A673 (cell line): ENCODE data around the gene ANKZF1. TPM values are rescaled to one million over a fixed set of nuclear protein-coding genes. Genes with fewer than 3 reads are reported as not detected.

Experiments used
- BruUV-seq: library from RNA; stranded (reverse); fragments of 400-500 nt; replicated peaks from 2 replicates; lab custom pipeline; 2021; lab: Mats Ljungman, UMichigan
- CTCF ChIA-PET: fragments of 300-600 bp; sonication (Branson Sonifier 250); formaldehyde crosslinking; loops from one replicate; lab custom pipeline; 2022; ENCODE audit warnings: antibody characterized with exemption; lab: Charles Lee
- POLR2A ChIA-PET: fragments of 300-600 bp; sonication (Branson Sonifier 250); formaldehyde crosslinking; loops from one replicate; lab custom pipeline; 2022; ENCODE audit warnings: antibody characterized with exemption; ENCODE audit not compliant: low non-redundant PET; lab: Charles Lee
- DNase-seq: peaks from one replicate; pipeline ENCODE4 v3.0.0-alpha.2; 2015; ENCODE audit warnings: low spot score
- H3K27ac ChIP-seq: fragments of 200-600 bp; sonication (generic); 2 replicates; pipeline ENCODE4 v1.5.1; 2016; ENCODE audit warnings: mixed run types, low read depth, mild to moderate bottlenecking, mixed read lengths, antibody characterized with exemption, low read length; ENCODE audit not compliant: poor library complexity, severe bottlenecking
- H3K27me3 ChIP-seq: fragments of 200-600 bp; sonication (generic); replicated peaks from 2 replicates; pipeline ENCODE4 v1.6.1; 2017; ENCODE audit warnings: mixed run types, low read depth, mild to moderate bottlenecking, mixed read lengths, antibody characterized with exemption, low read length; ENCODE audit not compliant: insufficient read depth, poor library complexity
- H3K36me3 ChIP-seq: fragments of 200-600 bp; sonication (generic); 2 replicates; pipeline ENCODE4 v1.6.1; 2016; ENCODE audit warnings: mixed run types, mild to moderate bottlenecking, mixed read lengths, antibody characterized with exemption, low read length; ENCODE audit not compliant: insufficient read depth, poor library complexity, severe bottlenecking
- H3K4me1 ChIP-seq: fragments of 200-600 bp; sonication (generic); 2 replicates; pipeline ENCODE4 v1.6.1; 2017; ENCODE audit warnings: mixed run types, mild to moderate bottlenecking, mixed read lengths, antibody characterized with exemption, low read length; ENCODE audit not compliant: insufficient read depth, poor library complexity, severe bottlenecking
- H3K4me3 ChIP-seq: fragments of 200-600 bp; sonication (generic); 2 replicates; pipeline ENCODE4 v1.5.1; 2016; ENCODE audit warnings: low read depth, mixed run types, mild to moderate bottlenecking, mixed read lengths, low read length; ENCODE audit not compliant: poor library complexity, severe bottlenecking
- H3K9me3 ChIP-seq: fragments of 200-600 bp; sonication (generic); 2 replicates; pipeline ENCODE4 v1.6.1; 2016; ENCODE audit warnings: mixed run types, low read depth, mild to moderate bottlenecking, mixed read lengths, antibody characterized with exemption, low read length; ENCODE audit not compliant: poor library complexity, severe bottlenecking
- EZH2 ChIP-seq: fragments of 200-600 bp; sonication (generic); IDR thresholded peaks from 2 replicates; pipeline ENCODE4 v1.6.1; 2017; ENCODE audit warnings: borderline replicate concordance, low read depth, mild to moderate bottlenecking, mixed read lengths, antibody characterized with exemption, low read length; ENCODE audit not compliant: poor library complexity, severe bottlenecking
- intact Hi-C: fragments of 100-400 bp; cut with micrococcal nuclease; formaldehyde crosslinking; loops from one replicate; pipeline ENCODE4 v1.10.0; 2022; ENCODE audit not compliant: unreplicated experiment
- total RNA-seq: library from RNA; stranded (reverse); gene quantifications from 2 replicates; pipeline ENCODE4 v1.2.3, GENCODE V29; 2021
- TF ChIP-seq, protein P1 (sequence below): fragments of 300-800, 200-600 bp; sonication (generic); conservative IDR thresholded peaks from 2 replicates; pipeline ENCODE4 v1.5.1; 2017; ENCODE audit warnings: low read depth, mild to moderate bottlenecking, antibody characterized with exemption, low read length, moderate library complexity, mixed read lengths

The ANKZF1 gene
- total RNA-seq, 1 experiment from 2014 or later: 30.6 TPM

GRCh38 chr2:219251656-219252055 lies 22.1 kb downstream of the ANKZF1 start:
- no peak for DNase-seq
- BruUV-seq: no TSS peak
- H3K4me1 ChIP-seq: peaks cover 37% of the 10 kb centered on the region
- no peak overlapping the region for H3K27ac ChIP-seq
- CTCF ChIA-PET: no interaction called here
- TF ChIP-seq, protein P1, sequence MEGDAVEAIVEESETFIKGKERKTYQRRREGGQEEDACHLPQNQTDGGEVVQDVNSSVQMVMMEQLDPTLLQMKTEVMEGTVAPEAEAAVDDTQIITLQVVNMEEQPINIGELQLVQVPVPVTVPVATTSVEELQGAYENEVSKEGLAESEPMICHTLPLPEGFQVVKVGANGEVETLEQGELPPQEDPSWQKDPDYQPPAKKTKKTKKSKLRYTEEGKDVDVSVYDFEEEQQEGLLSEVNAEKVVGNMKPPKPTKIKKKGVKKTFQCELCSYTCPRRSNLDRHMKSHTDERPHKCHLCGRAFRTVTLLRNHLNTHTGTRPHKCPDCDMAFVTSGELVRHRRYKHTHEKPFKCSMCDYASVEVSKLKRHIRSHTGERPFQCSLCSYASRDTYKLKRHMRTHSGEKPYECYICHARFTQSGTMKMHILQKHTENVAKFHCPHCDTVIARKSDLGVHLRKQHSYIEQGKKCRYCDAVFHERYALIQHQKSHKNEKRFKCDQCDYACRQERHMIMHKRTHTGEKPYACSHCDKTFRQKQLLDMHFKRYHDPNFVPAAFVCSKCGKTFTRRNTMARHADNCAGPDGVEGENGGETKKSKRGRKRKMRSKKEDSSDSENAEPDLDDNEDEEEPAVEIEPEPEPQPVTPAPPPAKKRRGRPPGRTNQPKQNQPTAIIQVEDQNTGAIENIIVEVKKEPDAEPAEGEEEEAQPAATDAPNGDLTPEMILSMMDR: no peak
- TF ChIP-seq EZH2: no peak
- H3K4me3 ChIP-seq: peak overlapping the region; percentile 71
- H3K36me3 ChIP-seq: peaks cover 10% of the 10 kb centered on the region
- POLR2A ChIA-PET: no interaction called here
- no peaks in the 10 kb centered on the region for H3K9me3 ChIP-seq
- H3K27me3 ChIP-seq: peaks cover 22% of the 10 kb centered on the region
- intact Hi-C loops: no loop called here

DNA sequence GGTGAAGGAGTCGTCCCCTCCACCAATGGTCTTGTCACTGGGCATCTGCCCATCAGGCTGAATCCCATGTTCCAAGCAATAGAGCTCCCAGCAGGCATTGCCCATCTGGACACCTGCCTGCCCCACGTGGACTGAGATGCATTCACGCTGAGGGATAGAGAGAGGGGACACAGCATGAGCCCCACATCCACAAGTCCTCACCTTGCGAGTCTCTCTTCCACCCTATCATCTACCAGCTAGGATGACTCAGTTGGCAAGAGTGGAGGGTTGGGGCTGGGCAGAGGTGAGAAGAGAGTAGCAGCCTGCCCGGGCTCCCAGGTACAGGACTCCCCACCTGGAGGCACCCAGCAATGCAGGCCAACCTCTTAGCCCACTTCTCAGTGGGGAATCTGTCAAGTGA lies 22.5 kb downstream of the ANKZF1 start:
- intact Hi-C loops: no loop called here

GRCh38 chr2:219252570-219252899 lies 22.9 kb downstream of the ANKZF1 start:
- POLR2A ChIA-PET: no interaction called here
- peaks cover 22% of the 10 kb centered on the region for H3K27me3 ChIP-seq
- intact Hi-C loops: no loop called here
- CTCF ChIA-PET: interaction anchor here (0.6 to 1.1 kb wide), 3 partner anchors 26 to 80 kb away, joined by 6 to 10 read pairs (median 8); no protein-coding TSS in a partner anchor
- DNase-seq: no peak
- BruUV-seq: TSS peak; percentile 41
- H3K4me3 ChIP-seq: peak overlapping the region; percentile 71
- no peak for TF ChIP-seq EZH2
- TF ChIP-seq, protein P1: no peak
- peaks cover 37% of the 10 kb centered on the region for H3K4me1 ChIP-seq
- no peaks in the 10 kb centered on the region for H3K9me3 ChIP-seq
- H3K36me3 ChIP-seq: peaks cover 5% of the 10 kb centered on the region
- H3K27ac ChIP-seq: peak overlapping the region; percentile 62

More for the DNA sequence above, 22.5 kb downstream of the ANKZF1 start:
- H3K4me3 ChIP-seq: peak overlapping the region; percentile 71
- H3K27ac ChIP-seq: no peak overlapping the region
- BruUV-seq: no TSS peak
- ChIA-PET CTCF (interaction anchor here (1.1 kb wide), 1 partner anchor 26 kb away, joined by 10 read pairs; no protein-coding TSS in a partner anchor), POLR2A (no interaction called here)
- no peaks in the 10 kb centered on the region for H3K9me3 ChIP-seq
- H3K27me3 ChIP-seq: peaks cover 22% of the 10 kb centered on the region
- peaks cover 6% of the 10 kb centered on the region for H3K36me3 ChIP-seq
- no peak for DNase-seq
- TF ChIP-seq, protein P1: no peak
- TF ChIP-seq EZH2: no peak
- peaks cover 37% of the 10 kb centered on the region for H3K4me1 ChIP-seq
